CD14-positive monocyte (primary cell): ENCODE measurements around the gene CHL1. TPM values are rescaled to one million over a fixed set of nuclear protein-coding genes. Genes with fewer than 3 reads are reported as not detected.

ENCODE experiments used
- DNase-seq, 3 donors: peaks; one replicate each; pipeline ENCODE4 v3.0.0-alpha.2; 2011 to 2022
- H2AFZ ChIP-seq: 2 replicates; pipeline ENCODE4 v1.6.0; 2012; ENCODE audit warnings: mild to moderate bottlenecking, low read depth, low read length, inconsistent platforms; ENCODE audit not compliant: insufficient read depth, poor library complexity, severe bottlenecking
- H3K27ac ChIP-seq, 2 donors: 1 replicate in 1 of 2; 2 replicates in 1 of 2; pipeline ENCODE4 v1.5.1; 2012 to 2013; ENCODE audit warnings: low read length in 2 of 2, control low read depth in 1 of 2, inconsistent platforms in 1 of 2, low read depth in 1 of 2, mild to moderate bottlenecking in 1 of 2
- H3K27me3 ChIP-seq, 2 donors: one replicate each; pipeline versions ENCODE4 v1.6.0 to v1.6.1; 2011 to 2013; ENCODE audit warnings: low read length in 2 of 2; ENCODE audit not compliant: control insufficient read depth in 2 of 2, insufficient read depth in 2 of 2
- H3K36me3 ChIP-seq, 2 donors: replicated peaks in 1 of 2; 1 replicate in 1 of 2; 2 replicates in 1 of 2; pipeline versions ENCODE4 v1.5.1 to v1.6.1; 2012 to 2013; ENCODE audit warnings: low read length in 2 of 2, control low read depth in 1 of 2, inconsistent platforms in 1 of 2, mild to moderate bottlenecking in 1 of 2; ENCODE audit not compliant: insufficient read depth in 2 of 2, control insufficient read depth in 1 of 2
- H3K4me1 ChIP-seq, 2 donors: 1 replicate in 1 of 2; 2 replicates in 1 of 2; pipeline versions ENCODE4 v1.5.1 to v1.6.1; 2012 to 2013; ENCODE audit warnings: low read length in 2 of 2, control low read depth in 1 of 2, inconsistent platforms in 1 of 2, mild to moderate bottlenecking in 1 of 2, moderate library complexity in 1 of 2; ENCODE audit not compliant: insufficient read depth in 2 of 2, control insufficient read depth in 1 of 2
- H3K4me2 ChIP-seq: replicated peaks from 2 replicates; pipeline ENCODE3; 2012; ENCODE audit warnings: low read length, moderate library complexity, mild to moderate bottlenecking; ENCODE audit not compliant: poor library complexity, severe bottlenecking; ENCODE audit errors: extremely low read depth
- H3K4me3 ChIP-seq, 3 experiments: fragments of 200-600 bp in 1 of 3; sonication (generic) in 1 of 3; replicated peaks in 1 of 3; 1 replicate in 2 of 3; 2 replicates in 1 of 3; pipeline ENCODE4 v1.5.1; 2011 to 2013; ENCODE audit warnings: low read length in 3 of 3, mild to moderate bottlenecking in 3 of 3, control low read depth in 2 of 3, low read depth in 2 of 3, inconsistent platforms in 1 of 3, moderate library complexity in 1 of 3
- H3K79me2 ChIP-seq: 2 replicates; pipeline ENCODE4 v1.6.0; 2012; ENCODE audit warnings: mild to moderate bottlenecking, control low read depth, inconsistent platforms, low read length, moderate library complexity; ENCODE audit not compliant: insufficient read depth
- H3K9ac ChIP-seq: 2 replicates; pipeline ENCODE4 v1.6.0; 2017; ENCODE audit warnings: low read length, mild to moderate bottlenecking; ENCODE audit not compliant: insufficient read depth, poor library complexity, severe bottlenecking
- H3K9me3 ChIP-seq, 2 donors: replicated peaks in 1 of 2; 1 replicate in 1 of 2; 2 replicates in 1 of 2; pipeline versions ENCODE4 v1.5.1 to v1.6.1; 2012 to 2013; ENCODE audit warnings: low read length in 2 of 2, control low read depth in 1 of 2; ENCODE audit not compliant: control insufficient read depth in 1 of 2, insufficient read depth in 1 of 2
- H4K20me1 ChIP-seq: 2 replicates; pipeline ENCODE4 v1.6.0; 2012; ENCODE audit warnings: mild to moderate bottlenecking, low read length, control low read depth, moderate library complexity; ENCODE audit not compliant: insufficient read depth
- H3K27ac Mint-ChIP-seq, 7 donors: one replicate each; pipeline ENCODE4 v1.8.0; 2020; ENCODE audit warnings: mild to moderate bottlenecking in 7 of 7, mixed read lengths in 7 of 7, moderate library complexity in 6 of 7, inconsistent platforms in 2 of 7
- H3K27me3 Mint-ChIP-seq, 3 donors: one replicate each; pipeline ENCODE4 v1.8.0; 2021 to 2022; ENCODE audit warnings: low read depth in 3 of 3, mild to moderate bottlenecking in 3 of 3, mixed read lengths in 3 of 3, moderate library complexity in 3 of 3, inconsistent platforms in 1 of 3
- H3K36me3 Mint-ChIP-seq, 2 donors: one replicate each; pipeline ENCODE4 v1.8.0; 2020; ENCODE audit warnings: mixed read lengths in 2 of 2, inconsistent platforms in 1 of 2, mild to moderate bottlenecking in 1 of 2
- H3K4me1 Mint-ChIP-seq: one replicate; pipeline ENCODE4 v1.8.0; 2020; ENCODE audit warnings: mild to moderate bottlenecking, mixed read lengths
- H3K4me3 Mint-ChIP-seq, 2 donors: one replicate each; pipeline ENCODE4 v1.8.0; 2020; ENCODE audit warnings: mild to moderate bottlenecking in 2 of 2, mixed read lengths in 2 of 2, moderate library complexity in 1 of 2
- H3K9me3 Mint-ChIP-seq, 7 donors: one replicate each; pipeline ENCODE4 v1.8.0; 2020 to 2022; ENCODE audit warnings: mixed read lengths in 7 of 7, mild to moderate bottlenecking in 6 of 7, moderate library complexity in 6 of 7, inconsistent platforms in 2 of 7
- WGBS: methylation state at CpG from one replicate; pipeline ENCODE4 v1.1.5; 2013; ENCODE audit warnings: missing lambda C conversion rate; ENCODE audit not compliant: insufficient coverage; 5-methylcytosine and 5-hydroxymethylcytosine counted together
- intact Hi-C, 2 donors: fragments of 100-400 bp; cut with micrococcal nuclease; formaldehyde crosslinking; loops; one replicate each; pipeline versions ENCODE4 v1.15.0 to v1.15.1; 2023
- polyA plus RNA-seq, 3 donors: library from polyadenylated mRNA; depleted of rRNA in 1 of 3; unstranded in 2 of 3; stranded (reverse) in 1 of 3; fragments of 300-500 nt in 2 of 3; fragments of >200 nt in 1 of 3; fragmentation: Illumina TruSeq in 2 of 3; gene quantifications; 1 replicate in 2 of 3; 2 replicates in 1 of 3; pipeline ENCODE4 v1.2.3, GENCODE V29; 2012 to 2021
- TF ChIP-seq, protein P1 (sequence below): fragments of 200-600 bp; IDR thresholded peaks from one replicate; pipeline ENCODE4 v1.8.0; 2022; ENCODE audit warnings: antibody characterized with exemption, mild to moderate bottlenecking

The CHL1 gene
- polyA plus RNA-seq, 3 donors: not detected

DNA sequence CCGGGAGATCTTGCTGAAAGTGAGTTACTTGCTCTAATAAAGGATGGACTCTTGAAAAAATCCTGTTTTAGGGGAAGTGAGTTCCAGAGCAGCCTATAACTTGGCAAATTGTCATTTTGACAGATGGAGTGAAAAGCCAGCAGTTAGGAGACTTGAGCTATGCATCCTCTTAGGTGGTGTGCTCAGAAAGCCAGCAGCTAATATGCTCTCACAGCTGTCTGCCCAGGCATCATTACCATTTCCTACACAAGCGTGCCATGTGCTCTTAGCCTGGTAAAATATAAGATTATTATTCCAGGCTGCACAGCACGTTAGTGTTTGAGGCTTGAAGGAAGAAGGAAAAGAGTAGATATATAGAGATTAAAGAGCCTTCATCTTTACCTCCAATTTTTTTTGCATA is 151.0 kb downstream of the CHL1 start:
- no peak overlapping the region for H3K4me2 ChIP-seq
- Mint-ChIP-seq H3K27ac (no peak overlapping the region), H3K9me3 (no peaks in the 10 kb centered on the region), H3K4me3 (no peak overlapping the region), H3K27me3 (peaks cover 0 to 3% (median 0%) of the 10 kb centered on the region in 3 donors), H3K4me1 (no peaks in the 10 kb centered on the region), H3K36me3 (no peaks in the 10 kb centered on the region)
- H3K27me3 ChIP-seq: no peaks in the 10 kb centered on the region
- H3K9me3 ChIP-seq: no peaks in the 10 kb centered on the region
- DNase-seq: no peak
- H3K79me2 ChIP-seq: no peaks in the 10 kb centered on the region
- H4K20me1 ChIP-seq: no peaks in the 10 kb centered on the region
- no peaks in the 10 kb centered on the region for H3K36me3 ChIP-seq
- no peak overlapping the region for H3K27ac ChIP-seq
- H3K9ac ChIP-seq: no peak overlapping the region
- H3K4me3 ChIP-seq: no peak overlapping the region
- TF ChIP-seq, protein P1, sequence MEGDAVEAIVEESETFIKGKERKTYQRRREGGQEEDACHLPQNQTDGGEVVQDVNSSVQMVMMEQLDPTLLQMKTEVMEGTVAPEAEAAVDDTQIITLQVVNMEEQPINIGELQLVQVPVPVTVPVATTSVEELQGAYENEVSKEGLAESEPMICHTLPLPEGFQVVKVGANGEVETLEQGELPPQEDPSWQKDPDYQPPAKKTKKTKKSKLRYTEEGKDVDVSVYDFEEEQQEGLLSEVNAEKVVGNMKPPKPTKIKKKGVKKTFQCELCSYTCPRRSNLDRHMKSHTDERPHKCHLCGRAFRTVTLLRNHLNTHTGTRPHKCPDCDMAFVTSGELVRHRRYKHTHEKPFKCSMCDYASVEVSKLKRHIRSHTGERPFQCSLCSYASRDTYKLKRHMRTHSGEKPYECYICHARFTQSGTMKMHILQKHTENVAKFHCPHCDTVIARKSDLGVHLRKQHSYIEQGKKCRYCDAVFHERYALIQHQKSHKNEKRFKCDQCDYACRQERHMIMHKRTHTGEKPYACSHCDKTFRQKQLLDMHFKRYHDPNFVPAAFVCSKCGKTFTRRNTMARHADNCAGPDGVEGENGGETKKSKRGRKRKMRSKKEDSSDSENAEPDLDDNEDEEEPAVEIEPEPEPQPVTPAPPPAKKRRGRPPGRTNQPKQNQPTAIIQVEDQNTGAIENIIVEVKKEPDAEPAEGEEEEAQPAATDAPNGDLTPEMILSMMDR: no peak
- WGBS: no CpG with 5 or more reads among the region's 3 CpGs
- no peaks in the 10 kb centered on the region for H3K4me1 ChIP-seq
- no peak overlapping the region for H2AFZ ChIP-seq
- intact Hi-C loops: no loop called here

DNA sequence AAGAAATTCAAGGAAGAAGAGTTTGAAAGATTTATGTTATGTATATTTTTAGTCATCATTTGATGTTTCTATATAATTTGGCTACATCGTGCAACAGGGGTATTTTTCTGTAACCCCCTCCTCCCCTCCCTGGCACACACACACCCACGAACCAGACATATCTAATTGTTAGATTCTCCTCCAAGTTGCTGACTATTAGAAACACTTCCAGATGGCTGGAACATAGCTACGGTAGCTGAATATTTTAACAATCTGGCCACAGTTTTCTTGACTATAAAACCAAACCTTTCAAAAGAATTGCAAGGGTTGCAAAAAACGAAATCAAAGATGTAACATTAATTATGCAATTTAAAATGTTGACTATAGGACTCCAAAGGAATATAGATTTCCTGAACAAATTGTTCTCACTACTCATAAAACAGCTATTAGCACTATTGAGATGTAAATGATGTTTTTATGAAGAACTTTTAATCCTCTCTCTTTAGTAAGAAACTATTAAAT is 154.4 kb downstream of the CHL1 start:
- H3K36me3 Mint-ChIP-seq: no peaks in the 10 kb centered on the region
- no peak overlapping the region for H3K4me3 Mint-ChIP-seq
- no peak for DNase-seq
- H3K27ac ChIP-seq: no peak overlapping the region
- no peaks in the 10 kb centered on the region for H4K20me1 ChIP-seq
- H2AFZ ChIP-seq: no peak overlapping the region
- H3K9ac ChIP-seq: no peak overlapping the region
- no peaks in the 10 kb centered on the region for H3K9me3 ChIP-seq
- intact Hi-C loops: no loop called here
- no peaks in the 10 kb centered on the region for H3K4me1 Mint-ChIP-seq
- no peak overlapping the region for H3K4me2 ChIP-seq
- TF ChIP-seq, protein P1: no peak
- no peaks in the 10 kb centered on the region for H3K79me2 ChIP-seq
- H3K9me3 Mint-ChIP-seq: no peaks in the 10 kb centered on the region
- peaks cover 0 to 3% (median 2%) of the 10 kb centered on the region in 3 donors for H3K27me3 Mint-ChIP-seq
- H3K27ac Mint-ChIP-seq: no peak overlapping the region
- no peaks in the 10 kb centered on the region for H3K36me3 ChIP-seq
- H3K27me3 ChIP-seq: no peaks in the 10 kb centered on the region
- WGBS: 43% methylated on average over 1 of the region's 4 CpGs
- no peak overlapping the region for H3K4me3 ChIP-seq
- no peaks in the 10 kb centered on the region for H3K4me1 ChIP-seq
